Epithelial cell of prostate (primary cell): ENCODE data around the gene CRISPLD2.
"Not testable (repeated sequence)": the region's sequence is repeated elsewhere in the genome, so short reads cannot be mapped to it uniquely, and the experiment has no call there.

Experiments
- DNase-seq: peaks from one replicate; pipeline ENCODE4 v3.0.0-alpha.2; 2011; ENCODE audit warnings: low read depth, low spot score
- H3K27ac ChIP-seq: fragments of 450-650 bp; 2 replicates; pipeline ENCODE4 v1.5.1; 2017; ENCODE audit warnings: mild to moderate bottlenecking

Gene CRISPLD2

DNA sequence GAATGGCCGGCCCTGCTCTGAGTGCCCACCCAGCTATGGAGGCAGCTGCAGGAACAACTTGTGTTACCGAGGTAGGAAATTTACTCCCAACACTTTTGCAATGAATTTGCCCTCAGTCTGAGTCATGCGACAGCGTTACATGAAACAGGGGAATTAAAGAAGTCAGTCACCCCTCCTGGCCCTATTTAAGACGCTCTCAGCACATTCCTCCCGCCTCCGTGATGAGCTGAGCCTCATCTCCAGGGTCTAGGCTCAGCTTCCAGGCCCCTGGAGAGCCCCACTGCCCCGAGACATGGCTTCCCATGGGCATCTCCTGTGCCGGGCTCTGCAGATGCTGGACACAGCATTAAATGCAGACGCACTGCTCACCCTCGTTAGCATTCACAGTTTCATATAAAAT is 35.0 kb downstream of the CRISPLD2 start:
- DNase-seq: no peak

DNA sequence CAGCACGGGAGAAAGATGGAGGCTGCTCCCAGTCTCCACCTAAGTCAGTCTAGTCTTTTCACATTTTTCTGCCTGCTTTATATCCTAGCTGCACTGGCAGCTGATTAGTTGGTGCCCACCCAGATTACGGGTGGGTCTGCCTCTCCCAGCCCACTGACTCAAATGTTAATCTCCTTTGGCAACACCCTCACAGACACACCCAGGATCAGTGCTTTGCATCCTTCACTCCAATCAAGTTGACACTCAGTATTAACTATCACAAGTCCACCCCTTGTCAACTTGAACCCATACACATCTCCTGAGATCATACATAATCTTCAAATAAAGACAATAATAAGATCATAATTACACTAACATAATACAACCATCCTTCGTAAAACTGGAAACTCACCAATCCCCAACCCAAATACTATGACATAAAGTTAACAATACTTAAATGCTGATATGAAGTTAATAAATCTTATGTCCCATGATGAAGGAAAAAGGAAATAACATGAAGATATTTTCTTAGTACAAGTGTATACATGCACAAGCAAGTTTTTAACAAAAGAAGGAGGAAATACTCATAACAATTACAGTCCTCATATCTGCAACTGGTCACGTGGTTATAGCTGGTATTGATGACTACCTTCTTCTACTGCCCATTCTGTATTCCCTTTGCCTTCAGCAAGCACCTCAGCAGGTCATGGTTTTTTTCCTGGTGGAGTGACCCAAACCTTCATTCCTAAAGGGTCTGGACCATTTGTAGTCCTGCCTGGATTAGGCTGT is 35.8 kb downstream of the CRISPLD2 start:
- not testable (repeated sequence) for H3K27ac ChIP-seq, DNase-seq

More for the DNA sequence above, 35.0 kb downstream of the CRISPLD2 start:
- H3K27ac ChIP-seq: no peak overlapping the region

DNA sequence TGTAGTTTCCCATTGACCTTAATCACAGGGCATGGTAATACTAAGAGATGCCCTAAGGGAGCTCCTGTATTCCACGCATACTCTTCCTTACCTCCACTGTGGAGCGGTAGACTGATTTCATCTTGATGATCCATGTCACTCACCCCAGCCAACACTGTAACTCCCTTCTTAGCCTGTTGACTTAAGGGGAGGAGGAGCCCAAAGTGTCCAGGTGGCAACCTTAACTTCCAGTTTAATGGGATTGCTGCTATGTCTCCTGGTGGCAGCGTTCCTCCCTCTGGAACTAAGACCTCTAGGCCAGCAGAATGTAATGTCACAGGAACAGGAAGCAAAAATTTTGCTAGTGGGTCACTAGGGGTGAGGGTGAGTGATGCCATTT is 36.4 kb downstream of the CRISPLD2 start:
- not testable (repeated sequence) for DNase-seq, H3K27ac ChIP-seq

DNA sequence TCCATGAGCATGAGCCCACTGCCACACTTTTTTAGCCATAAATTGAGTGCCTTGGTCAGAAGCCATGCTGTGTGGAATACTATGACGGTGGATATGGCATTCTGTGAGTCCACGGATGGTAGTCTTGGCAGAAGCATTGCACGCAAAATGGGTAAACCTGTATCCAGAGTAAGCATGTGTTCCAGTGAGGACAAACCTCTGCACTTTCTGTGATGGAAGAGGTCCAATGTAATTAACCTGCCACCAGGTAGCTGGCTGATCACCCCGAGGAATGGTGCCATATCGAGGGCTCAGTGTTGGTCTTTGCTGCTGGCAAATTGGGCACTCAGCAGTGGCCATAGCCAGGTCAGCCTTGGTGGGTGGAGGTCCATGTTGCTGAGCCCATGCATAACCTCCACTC is 37.0 kb downstream of the CRISPLD2 start:
- DNase-seq, H3K27ac ChIP-seq: not testable (repeated sequence)

DNA sequence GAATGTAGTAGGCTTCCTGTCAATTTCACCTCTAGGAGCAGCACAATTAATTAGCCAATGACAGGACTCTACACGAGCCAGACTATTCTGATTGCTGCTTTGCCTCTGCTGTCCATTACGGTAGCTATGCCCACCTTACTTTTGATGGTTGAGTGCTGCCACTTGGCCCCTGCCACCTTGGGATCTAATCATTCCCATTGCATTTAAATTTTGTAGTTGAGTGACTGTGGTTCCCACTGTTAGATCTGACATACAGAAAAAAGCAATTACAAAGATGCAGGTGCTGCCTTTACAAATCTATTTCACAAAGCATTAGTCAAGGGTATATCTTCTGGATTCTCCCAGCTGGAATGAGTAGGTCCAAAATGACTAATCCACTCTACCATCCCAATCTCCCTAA is 39.9 kb downstream of the CRISPLD2 start:
- H3K27ac ChIP-seq: no peak overlapping the region
- DNase-seq: no peak

DNA sequence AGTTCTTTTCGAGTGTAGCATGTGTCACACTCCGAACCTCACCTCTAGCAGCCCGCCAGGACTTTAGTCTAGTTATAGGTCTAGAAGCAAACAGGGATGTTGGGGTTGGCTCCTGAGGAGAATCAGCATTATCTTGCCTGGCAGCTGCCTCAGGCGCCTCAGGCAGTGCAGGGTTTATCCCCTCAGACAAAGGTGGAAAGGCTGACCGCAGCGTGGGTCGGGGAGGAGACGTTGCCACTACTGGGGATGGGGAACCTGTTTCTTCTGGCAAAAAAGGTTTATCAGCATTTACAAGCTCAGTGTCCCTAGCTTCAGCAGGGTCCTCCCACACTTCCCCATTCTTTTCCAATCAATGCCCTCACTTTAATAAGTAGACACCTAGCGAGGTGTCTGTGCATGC is 40.6 kb downstream of the CRISPLD2 start:
- DNase-seq: no peak
- no peak overlapping the region for H3K27ac ChIP-seq

DNA sequence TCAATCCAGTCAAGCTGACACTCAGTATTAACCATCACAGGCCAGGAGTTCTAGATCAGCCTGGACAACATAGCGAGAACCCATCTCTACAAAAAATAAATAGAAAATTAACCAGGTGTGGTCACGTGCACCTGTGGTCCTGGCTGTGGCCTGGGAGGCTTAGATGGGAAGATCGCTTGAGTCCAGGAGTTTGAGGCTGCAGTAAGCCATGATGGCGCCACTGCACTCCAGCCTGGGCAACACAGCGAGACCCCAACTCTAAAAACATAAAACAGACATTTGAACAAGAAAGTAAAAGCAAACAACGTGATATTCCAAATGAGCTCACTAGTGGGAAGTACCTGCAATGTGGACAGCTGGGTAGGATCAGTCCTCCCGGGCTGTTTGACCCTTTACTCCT is 41.9 kb downstream of the CRISPLD2 start:
- DNase-seq: no peak
- H3K27ac ChIP-seq: no peak overlapping the region

DNA sequence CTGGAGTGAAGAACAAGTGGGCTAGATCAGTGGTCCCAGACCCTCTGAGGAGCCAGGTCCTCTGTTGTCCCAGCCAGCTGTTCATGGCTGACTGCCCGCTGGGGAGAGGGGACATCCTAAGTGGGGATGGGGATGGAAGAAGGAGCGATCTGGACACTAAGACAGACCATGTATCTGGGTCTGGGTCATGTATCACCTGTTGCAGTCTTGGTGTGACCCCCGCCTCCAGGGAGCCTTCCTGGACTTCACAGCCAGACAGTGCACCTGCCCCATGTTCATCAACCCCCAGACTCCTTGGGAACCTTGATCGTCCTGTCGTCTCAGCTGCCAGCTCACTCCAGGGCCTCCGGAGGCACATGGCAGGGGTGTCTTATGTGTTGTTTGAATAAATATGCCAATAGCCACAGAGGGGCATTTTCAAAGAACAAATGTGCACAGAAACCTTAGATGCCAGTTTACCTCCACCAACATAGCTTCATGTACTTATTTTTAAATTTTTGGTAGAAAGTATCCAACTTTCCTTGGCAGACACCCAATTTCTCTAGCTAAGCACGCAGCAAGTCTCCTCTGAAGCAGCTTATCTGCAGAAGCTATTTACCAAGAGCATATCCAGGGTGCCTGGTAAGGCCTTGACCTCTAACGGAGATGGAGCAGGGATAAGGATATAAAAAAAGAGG is 43.2 kb downstream of the CRISPLD2 start:
- DNase-seq: no peak

DNA sequence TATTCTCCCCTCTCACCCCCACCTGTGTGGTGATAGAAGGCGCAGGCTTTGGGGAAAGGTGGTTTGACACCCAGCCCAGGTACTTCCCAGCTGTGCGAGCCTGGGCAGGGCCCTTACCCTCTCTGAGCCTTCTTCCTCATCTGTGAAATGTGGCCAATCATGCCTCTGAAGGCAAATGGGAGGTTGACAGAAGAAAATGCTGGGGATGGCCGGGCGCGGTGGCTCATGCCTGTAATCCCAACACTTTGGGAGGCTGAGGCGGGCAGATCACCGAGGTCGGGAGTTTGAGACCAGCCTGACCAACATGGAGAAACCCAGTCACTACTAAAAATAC is 43.7 kb downstream of the CRISPLD2 start:
- DNase-seq: no peak

More for the DNA sequence above, 43.2 kb downstream of the CRISPLD2 start:
- no peak overlapping the region for H3K27ac ChIP-seq

DNA sequence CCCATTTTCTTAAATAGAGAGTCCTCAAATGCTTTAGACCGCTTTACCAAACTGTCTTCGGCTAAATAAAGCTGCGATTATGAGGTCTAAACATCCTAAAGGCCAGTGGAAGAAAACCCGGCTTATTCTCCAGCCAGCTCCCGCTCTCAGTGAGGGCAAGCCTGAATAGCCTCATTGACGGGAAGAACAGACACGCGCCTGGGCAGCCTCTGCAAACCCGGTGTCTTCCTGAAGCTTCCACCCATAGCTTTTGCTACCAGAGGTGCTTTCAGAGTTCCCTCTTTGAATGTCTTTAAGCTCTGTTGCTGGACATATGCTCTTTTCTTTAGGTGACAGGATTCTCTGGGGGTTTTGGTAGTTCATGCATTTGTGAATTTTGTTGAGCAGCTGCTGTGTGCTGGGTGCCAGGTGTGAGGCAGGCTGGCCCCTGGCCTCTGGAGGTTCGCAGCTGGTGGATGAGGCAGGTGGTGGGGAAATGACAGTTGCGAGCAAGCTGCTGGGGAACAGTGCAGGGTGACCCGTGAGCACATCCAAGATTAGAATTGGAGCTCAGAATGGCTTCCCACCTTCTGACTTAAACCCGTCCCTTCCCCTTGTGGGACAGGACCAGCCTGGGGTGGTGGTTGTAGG is 44.7 kb downstream of the CRISPLD2 start:
- no peak overlapping the region for H3K27ac ChIP-seq
- no peak for DNase-seq

More for the DNA sequence above, 43.7 kb downstream of the CRISPLD2 start:
- H3K27ac ChIP-seq: no peak overlapping the region

DNA sequence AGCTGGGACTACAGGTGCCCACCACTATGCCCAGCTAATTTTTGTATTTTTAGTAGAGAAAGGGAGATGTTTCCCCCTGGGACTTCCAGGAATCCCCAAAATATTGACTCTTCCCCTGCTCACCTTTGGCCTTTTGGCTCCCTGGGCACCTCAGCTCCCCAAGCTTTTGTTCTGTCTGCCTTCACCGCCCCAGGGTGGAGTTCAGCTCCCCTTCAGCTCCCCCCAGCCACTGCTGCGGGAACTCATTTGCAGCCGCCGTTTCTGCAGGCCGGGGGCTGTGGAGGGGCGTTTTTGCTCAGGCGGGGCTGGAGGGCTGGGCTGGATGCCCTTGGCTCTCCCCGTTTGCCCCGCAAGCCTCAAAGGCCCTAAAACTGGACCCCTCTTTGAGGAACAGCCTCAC is 47.9 kb downstream of the CRISPLD2 start:
- DNase-seq: no peak
- H3K27ac ChIP-seq: no peak overlapping the region

DNA sequence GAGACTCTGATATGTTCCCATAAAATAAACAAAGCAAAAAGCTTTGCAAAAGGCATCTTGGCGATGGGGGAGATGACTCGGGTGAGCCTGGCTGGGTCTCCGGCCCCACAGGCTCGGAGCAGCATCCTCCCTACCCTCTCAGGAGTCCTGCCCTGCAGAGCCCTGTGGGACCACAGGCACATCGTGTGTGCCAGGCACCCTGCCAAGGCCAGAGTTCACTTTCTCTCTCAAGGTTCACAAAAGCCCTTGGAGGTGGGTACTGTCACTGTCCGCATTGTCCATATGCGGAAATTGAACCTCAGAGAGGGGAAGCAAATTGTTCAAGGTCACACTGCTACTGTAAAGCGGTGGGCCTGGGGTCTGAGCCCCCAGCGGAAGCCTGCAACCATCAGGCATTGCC is 48.5 kb downstream of the CRISPLD2 start:
- DNase-seq: no peak

DNA sequence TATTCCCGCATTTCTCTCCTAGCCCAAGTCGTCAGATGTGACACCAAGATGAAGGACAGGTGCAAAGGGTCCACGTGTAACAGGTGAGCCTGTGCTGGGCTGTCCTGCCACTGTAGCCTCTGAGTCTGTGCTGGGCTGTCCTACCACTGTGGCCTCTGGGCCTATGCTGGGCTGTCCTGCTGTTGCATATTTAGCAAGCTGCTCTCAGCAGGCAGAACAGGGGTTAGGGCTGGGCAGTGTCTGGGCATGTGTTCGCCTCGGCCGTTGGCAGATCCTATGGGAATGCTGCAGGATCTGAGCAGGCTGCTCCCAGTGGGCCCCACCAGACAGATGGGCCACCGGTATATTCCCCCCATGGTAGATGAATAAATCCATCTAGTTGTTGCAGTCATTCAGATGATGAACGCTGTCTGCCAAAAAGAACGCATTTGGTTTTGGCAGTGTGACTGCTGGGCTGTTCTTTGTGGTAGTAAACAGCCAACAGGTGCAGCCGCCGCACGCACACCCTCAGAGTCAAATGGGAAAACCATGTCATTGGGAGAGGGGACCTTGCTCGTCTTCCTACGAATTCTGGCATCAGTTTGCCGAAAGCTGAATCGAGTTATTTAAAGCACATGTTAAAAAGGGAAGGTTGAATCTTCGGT is 49.2 kb downstream of the CRISPLD2 start:
- no peak overlapping the region for H3K27ac ChIP-seq
- no peak for DNase-seq

More for the DNA sequence above, 48.5 kb downstream of the CRISPLD2 start:
- no peak overlapping the region for H3K27ac ChIP-seq

DNA sequence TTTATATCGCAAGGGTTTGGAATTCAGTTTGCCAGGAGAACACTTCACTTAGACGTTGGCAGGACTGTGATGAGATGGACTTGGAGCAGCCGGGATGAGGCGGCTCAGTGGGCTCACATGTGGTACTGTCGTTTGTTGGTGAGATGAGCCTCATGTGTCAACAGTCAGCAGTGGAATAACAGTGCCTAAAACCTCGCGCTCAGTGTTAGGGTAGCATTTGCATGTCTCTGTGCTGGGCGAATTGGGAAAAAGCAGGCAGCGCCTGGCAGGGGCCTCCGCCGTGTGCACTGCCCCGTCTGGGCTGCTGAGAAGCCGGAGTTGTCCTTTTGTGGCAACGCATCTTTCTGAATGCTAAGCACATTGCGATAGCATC is 49.7 kb downstream of the CRISPLD2 start:
- H3K27ac ChIP-seq: no peak overlapping the region
- no peak for DNase-seq

DNA sequence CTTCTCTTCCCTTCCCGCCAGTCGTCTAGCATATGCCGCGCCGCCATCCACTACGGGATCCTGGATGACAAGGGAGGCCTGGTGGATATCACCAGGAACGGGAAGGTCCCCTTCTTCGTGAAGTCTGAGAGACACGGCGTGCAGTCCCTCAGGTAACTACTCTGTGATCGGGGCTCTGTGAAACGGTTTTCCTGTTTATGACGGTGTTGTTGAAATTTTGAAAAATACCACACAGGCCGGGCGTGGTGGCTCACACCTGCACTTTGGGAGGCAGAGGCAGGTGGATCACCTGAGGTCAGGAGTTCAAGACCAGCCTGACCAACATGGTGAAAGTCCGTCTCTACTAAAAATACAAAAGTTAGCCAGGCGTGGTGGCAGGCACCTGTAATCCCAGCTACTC is 53.2 kb downstream of the CRISPLD2 start:
- H3K27ac ChIP-seq: not testable (repeated sequence)

DNA sequence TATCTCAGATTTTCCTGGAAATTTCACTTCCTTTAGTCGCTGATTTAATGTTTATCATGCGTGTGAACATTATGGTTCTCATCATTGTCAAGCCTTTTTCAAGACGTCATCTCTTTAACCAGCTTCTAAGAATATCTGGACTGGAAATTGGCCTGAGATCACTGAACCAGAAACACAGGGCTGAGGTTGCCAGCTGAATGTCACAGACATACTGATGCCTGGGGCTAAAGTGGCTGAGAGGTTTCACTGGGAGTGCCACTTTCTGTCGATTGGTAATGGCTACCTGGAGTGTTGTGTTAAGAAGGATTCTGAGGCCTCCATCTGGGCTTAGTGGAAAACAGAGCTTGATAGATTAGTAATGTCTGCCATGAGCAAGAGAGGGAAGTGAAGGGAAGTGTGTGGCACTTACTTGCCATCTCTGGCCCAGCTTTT is 54.2 kb downstream of the CRISPLD2 start:
- H3K27ac ChIP-seq: no peak overlapping the region
- DNase-seq: no peak

More for the DNA sequence above, 53.2 kb downstream of the CRISPLD2 start:
- not testable (repeated sequence) for DNase-seq

DNA sequence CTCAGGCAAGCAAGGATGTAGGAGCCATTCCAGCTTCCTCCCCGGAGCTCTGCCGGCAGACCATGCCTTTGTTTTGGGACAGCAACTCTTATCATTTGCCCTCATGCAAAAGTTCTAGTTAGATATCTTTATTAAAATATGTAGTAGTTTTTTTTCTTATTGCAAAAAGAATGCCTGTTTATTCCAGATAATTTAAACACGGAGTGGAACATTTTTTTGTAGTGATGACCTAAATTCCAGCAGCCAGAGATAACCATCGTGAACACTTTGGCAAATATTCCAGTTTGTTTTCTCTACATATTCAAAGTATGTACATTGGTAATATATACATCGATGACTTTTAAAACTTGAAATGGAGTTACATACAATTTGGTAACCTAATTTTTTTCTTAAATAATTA is 54.8 kb downstream of the CRISPLD2 start:
- DNase-seq: no peak
- H3K27ac ChIP-seq: no peak overlapping the region

DNA sequence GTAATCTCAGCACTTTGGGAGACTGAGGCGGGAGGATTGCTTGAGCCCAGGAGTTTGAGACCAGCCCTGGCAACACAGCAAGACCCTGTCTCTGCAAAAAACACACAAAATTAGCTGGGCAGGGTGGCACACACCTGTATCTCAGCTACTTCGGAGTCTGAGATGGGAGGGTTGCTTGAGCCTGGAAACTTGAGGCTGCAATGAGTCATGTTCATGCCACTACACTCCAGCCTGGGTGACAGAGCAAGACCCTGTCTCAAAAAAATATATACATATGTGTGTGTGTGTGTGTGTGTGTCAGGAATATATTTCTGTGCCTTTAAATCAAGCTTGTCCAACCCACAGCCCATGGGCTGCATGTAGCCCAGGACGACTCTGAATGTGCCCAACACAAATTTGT is 55.2 kb downstream of the CRISPLD2 start:
- no peak for DNase-seq
- no peak overlapping the region for H3K27ac ChIP-seq

DNA sequence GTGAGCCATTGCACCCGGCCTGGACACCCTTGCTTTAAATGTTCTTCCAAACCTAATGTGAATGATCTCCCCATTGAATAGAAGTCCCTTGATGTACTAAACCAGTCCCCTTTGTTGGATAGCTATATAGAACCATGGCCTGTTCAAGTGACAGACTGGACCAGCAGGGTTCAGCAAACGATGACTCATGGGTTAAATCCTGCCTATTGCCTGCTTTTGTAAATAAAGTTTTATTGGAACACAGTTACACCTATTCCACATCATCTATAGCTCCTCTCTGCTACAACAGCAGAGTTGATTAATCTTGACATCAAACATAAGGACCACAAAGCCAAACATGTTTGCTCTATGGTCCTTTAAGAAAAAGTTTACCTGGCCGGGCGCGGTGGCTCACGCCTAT is 56.1 kb downstream of the CRISPLD2 start:
- no peak overlapping the region for H3K27ac ChIP-seq
- no peak for DNase-seq

DNA sequence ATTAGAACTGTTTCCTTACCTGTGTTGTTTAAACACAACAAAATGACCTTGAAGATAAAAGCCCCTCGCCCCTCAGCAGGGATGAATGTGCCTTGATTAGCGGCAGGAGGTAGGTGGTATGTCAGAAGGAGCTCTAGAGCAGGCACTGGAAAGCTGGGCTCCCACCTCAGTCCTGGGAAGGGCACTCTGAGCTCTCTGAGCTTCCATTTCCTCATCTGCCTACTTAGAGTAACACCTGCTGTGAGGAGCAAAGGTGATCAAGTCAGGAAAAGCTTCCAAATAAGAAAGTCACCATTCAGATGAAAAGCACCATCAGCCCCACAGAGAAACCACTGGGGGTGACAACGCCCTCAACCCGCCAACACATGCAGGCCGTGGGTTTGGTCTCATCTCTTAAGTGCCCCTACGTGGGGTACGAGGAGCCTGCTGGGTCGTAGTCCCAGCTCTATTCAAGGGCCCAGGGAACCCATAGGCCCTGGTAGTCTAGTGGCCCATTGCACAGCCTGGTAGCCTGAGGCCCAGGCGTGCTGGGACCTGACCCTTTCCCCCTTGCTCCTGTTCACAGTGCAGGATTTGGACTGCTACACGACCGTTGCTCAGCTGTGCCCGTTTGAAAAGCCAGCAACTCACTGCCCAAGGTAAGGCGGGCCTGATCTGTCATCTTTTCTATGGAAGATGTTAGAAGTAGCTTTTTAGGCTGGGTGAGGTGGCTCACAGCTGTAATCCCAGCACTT is 57.3 kb downstream of the CRISPLD2 start:
- H3K27ac ChIP-seq: no peak overlapping the region
- DNase-seq: no peak
